Upper lobe of left lung (tissue), 6 donors: ENCODE data around the gene MAML1. TPM values are rescaled to one million over a fixed set of nuclear protein-coding genes. Genes with fewer than 3 reads are reported as not detected.

Experiments used
- ATAC-seq, 2 donors: fragments of 200-7000 bp; cut with Tn5 transposase; one replicate each; pipeline ENCODE4 v1.9.1; 2022; ENCODE audit warnings: mild to moderate bottlenecking in 2 of 2, moderate library complexity in 2 of 2; ENCODE audit not compliant: low FRiP score in 2 of 2
- DNase-seq, 2 donors: peaks; one replicate each; pipeline ENCODE4 v3.0.0-alpha.2; 2019 to 2020
- H3K27ac ChIP-seq, 4 donors: fragments of 200-600 bp; sonication (generic); one replicate each; pipeline ENCODE4 v1.5.1; 2016 to 2019
- H3K27me3 ChIP-seq, 4 donors: fragments of 200-600 bp; sonication (generic); one replicate each; pipeline ENCODE4 v1.5.1; 2017 to 2019
- H3K36me3 ChIP-seq, 4 donors: fragments of 200-600 bp; sonication (generic); one replicate each; pipeline ENCODE4 v1.5.1; 2016 to 2019
- H3K4me1 ChIP-seq, 4 donors: fragments of 200-600 bp; sonication (generic); one replicate each; pipeline ENCODE4 v1.5.1; 2018 to 2019
- H3K4me3 ChIP-seq, 4 donors: fragments of 200-600 bp; sonication (generic); one replicate each; pipeline ENCODE4 v1.5.1; 2017 to 2019; ENCODE audit warnings: mild to moderate bottlenecking in 2 of 4, moderate library complexity in 1 of 4
- H3K9me3 ChIP-seq, 4 donors: fragments of 200-600 bp; sonication (generic); one replicate each; pipeline ENCODE4 v1.5.1; 2018 to 2019
- CTCF ChIP-seq, 6 experiments: fragments of 450-650 bp in 4 of 6; fragments of 200-600 bp in 2 of 6; sonication (generic) in 2 of 6; IDR thresholded peaks; one replicate each; pipeline ENCODE4 v1.5.1; 2016 to 2019; ENCODE audit warnings: antibody characterized with exemption in 6 of 6
- EP300 ChIP-seq, 4 donors: sonication (generic); formaldehyde crosslinking; IDR thresholded peaks; one replicate each; pipeline ENCODE4 v1.5.1; 2017; ENCODE audit warnings: antibody characterized with exemption in 4 of 4, control low read depth in 2 of 4
- POLR2A ChIP-seq, 4 donors: fragments of 450-650 bp; IDR thresholded peaks; one replicate each; pipeline ENCODE4 v1.5.1; 2016 to 2017; ENCODE audit warnings: antibody characterized with exemption in 4 of 4, mild to moderate bottlenecking in 2 of 4
- POLR2AphosphoS5 ChIP-seq, 2 donors: sonication (generic); formaldehyde crosslinking; IDR thresholded peaks; one replicate each; pipeline ENCODE4 v1.5.1; 2017; ENCODE audit warnings: antibody characterized with exemption in 2 of 2
- WGBS, 2 donors: methylation state at CpG; one replicate each; pipeline ENCODE4 v1.1.5; 2017 to 2018; 5-methylcytosine and 5-hydroxymethylcytosine counted together
- total RNA-seq, 6 donors: library from RNA; depleted of rRNA in 4 of 6; stranded (reverse); fragments of >200 nt in 4 of 6; gene quantifications; one replicate each; pipeline versions ENCODE4 v1.1.0 to v1.2.1, GENCODE V29; 2016 to 2021
- donor health status: DM: no; HTN: no; CAD: no; lungs with moderate emphysema.
- donor health status: DM: no; HTN: yes; CAD: no; lungs with severe emphysema.

Gene MAML1
- total RNA-seq, 6 donors from 2014 or later: 22.5 to 59.7 (median 26.7) TPM

DNA sequence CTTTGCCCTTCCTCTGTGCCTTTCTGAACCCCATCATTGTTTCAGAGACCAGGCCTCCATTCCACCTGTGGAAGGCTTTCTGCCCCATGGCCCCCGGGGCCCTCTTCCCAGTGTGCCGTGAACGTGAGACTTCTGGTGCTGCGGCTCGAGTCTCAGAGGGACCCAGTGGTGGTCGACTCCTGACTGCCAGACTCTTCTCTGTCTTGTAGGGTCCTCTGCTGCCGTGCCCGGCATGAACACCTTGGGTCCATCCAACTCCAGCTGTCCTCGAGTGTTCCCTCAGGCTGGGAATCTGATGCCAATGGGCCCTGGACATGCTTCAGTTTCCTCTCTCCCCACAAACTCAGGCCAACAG is 41.0 kb downstream of the MAML1 start:
- no peak for DNase-seq
- 92 to 97% methylated on average over 5 to 9 of the region's 9 CpGs for WGBS, 2 donors
- Histone ChIP-seq H3K27ac (no peak overlapping the region), H3K36me3 (peaks cover 38 to 100% (median 77%) of the 10 kb centered on the region in 4 donors), H3K27me3 (no peaks in the 10 kb centered on the region), H3K9me3 (no peaks in the 10 kb centered on the region), H3K4me3 (no peak overlapping the region), H3K4me1 (peaks cover 0 to 14% (median 10%) of the 10 kb centered on the region in 4 donors)
- no peak for ATAC-seq
- TF ChIP-seq POLR2AphosphoS5 (IDR thresholded peaks at IDR 0.05) (no peak), CTCF (IDR thresholded peaks at IDR 0.05) (no peak), EP300 (IDR thresholded peaks at IDR 0.05) (no peak), POLR2A (IDR thresholded peaks at IDR 0.05) (no peak)

DNA sequence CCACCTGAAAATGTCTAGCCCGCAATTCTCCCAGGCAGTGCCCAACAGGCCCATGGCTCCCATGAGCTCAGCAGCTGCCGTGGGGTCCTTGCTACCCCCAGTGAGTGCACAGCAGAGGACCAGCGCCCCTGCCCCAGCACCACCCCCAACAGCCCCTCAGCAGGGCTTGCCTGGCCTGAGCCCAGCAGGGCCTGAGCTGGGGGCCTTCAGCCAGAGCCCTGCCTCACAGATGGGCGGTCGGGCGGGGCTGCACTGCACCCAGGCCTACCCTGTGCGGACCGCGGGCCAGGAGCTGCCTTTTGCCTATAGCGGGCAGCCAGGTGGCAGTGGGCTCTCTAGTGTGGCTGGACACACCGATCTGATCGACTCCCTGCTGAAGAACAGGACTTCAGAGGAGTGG is 41.8 kb downstream of the MAML1 start:
- Histone ChIP-seq H3K4me1 (peaks cover 0 to 15% (median 9%) of the 10 kb centered on the region in 4 donors), H3K36me3 (peaks cover 32 to 100% (median 70%) of the 10 kb centered on the region in 4 donors), H3K27ac (no peak overlapping the region), H3K4me3 (no peak overlapping the region), H3K9me3 (no peaks in the 10 kb centered on the region), H3K27me3 (no peaks in the 10 kb centered on the region)
- TF ChIP-seq POLR2A (IDR thresholded peaks at IDR 0.05) (no peak), POLR2AphosphoS5 (IDR thresholded peaks at IDR 0.05) (no peak), EP300 (IDR thresholded peaks at IDR 0.05) (no peak), CTCF (IDR thresholded peaks at IDR 0.05) (no peak)
- DNase-seq (peak in 1 of 2 donors; percentile 70), ATAC-seq (no peak)
- 93 to 96% methylated on average over 3 to 10 of the region's 12 CpGs for WGBS, 2 donors

- Histone ChIP-seq H3K9me3 (no peaks in the 10 kb centered on the region), H3K36me3 (peaks cover 18 to 93% (median 50%) of the 10 kb centered on the region in 4 donors), H3K4me1 (peaks cover 4 to 15% (median 7%) of the 10 kb centered on the region in 4 donors), H3K27me3 (no peaks in the 10 kb centered on the region), H3K27ac (no peak overlapping the region), H3K4me3 (no peak overlapping the region)
- TF ChIP-seq EP300 (IDR thresholded peaks at IDR 0.05): no peak
- no peak for TF ChIP-seq POLR2AphosphoS5 (IDR thresholded peaks at IDR 0.05)
- no peak for TF ChIP-seq POLR2A (IDR thresholded peaks at IDR 0.05)
- TF ChIP-seq CTCF (IDR thresholded peaks at IDR 0.05): no peak
- ATAC-seq (peak in 1 of 2 donors; percentile 38), DNase-seq (no peak)
- 81 to 82% methylated on average over 8 to 11 of the region's 11 CpGs for WGBS, 2 donors
Observed at GRCh38 chr5:179776411-179776938, 43.9 kb downstream of the MAML1 start.

DNA sequence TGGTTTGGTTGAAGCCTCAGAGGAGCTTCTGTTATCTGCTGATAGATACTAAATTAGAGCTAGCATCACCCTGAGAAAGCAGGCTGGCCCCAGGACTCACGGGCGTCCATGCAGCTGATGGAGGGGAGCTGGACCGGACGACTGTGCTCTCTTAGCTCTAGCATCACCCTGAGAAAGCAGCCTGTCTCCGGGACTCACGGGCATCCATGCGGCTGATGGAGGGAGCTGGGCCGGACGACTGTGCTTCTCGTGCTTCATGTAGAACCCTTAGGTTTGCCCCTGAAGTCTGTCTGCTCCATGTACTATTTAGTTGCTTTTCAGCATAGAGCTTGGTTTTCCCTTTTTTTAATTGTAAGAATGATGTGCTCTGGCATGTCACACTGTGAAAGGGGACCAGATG is 44.8 kb downstream of the MAML1 start:
- H3K27ac ChIP-seq: no peak overlapping the region
- H3K4me1 ChIP-seq: peaks cover 4 to 15% (median 7%) of the 10 kb centered on the region in 4 donors
- H3K9me3 ChIP-seq: no peaks in the 10 kb centered on the region
- no peak overlapping the region for H3K4me3 ChIP-seq
- WGBS, 2 donors: 94 to 95% methylated on average over 9 to 10 of the region's 10 CpGs
- ATAC-seq (no peak), DNase-seq (no peak)
- TF ChIP-seq CTCF (IDR thresholded peaks at IDR 0.05) (no peak), POLR2A (IDR thresholded peaks at IDR 0.05) (no peak), EP300 (IDR thresholded peaks at IDR 0.05) (no peak), POLR2AphosphoS5 (IDR thresholded peaks at IDR 0.05) (no peak)
- peaks cover 14 to 83% (median 40%) of the 10 kb centered on the region in 4 donors for H3K36me3 ChIP-seq
- no peaks in the 10 kb centered on the region for H3K27me3 ChIP-seq

DNA sequence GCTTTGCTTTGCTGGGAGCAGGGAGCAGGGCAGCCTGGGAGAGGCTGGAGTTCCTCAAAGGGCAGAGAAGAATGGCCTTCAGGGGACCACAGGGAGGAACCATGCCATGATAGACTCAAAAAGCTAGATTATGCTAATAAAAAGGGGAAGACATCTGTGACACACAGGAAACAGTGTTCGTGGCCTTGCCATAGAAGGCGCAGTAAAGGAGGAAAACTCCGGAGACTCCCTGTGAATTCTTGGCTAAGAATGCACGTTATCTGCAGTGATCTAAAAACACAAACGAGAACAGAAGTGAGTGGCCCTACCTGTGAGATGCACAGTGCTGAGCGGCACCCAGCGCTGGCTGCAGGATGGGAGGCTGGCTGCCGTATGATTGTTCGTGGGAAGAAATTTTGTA is 45.3 kb downstream of the MAML1 start:
- peak in 1 of 2 donors; percentile 51 for ATAC-seq
- H3K27ac ChIP-seq: no peak overlapping the region

More for the DNA sequence above, 45.3 kb downstream of the MAML1 start:
- Histone ChIP-seq H3K27me3 (no peaks in the 10 kb centered on the region), H3K4me3 (no peak overlapping the region), H3K4me1 (peaks cover 4 to 15% (median 7%) of the 10 kb centered on the region in 4 donors), H3K36me3 (peaks cover 14 to 79% (median 36%) of the 10 kb centered on the region in 4 donors), H3K9me3 (no peaks in the 10 kb centered on the region)
- no peak for DNase-seq
- 59 to 75% methylated on average over 9 of the region's 9 CpGs for WGBS, 2 donors
- TF ChIP-seq CTCF (IDR thresholded peaks at IDR 0.05) (no peak), EP300 (IDR thresholded peaks at IDR 0.05) (no peak), POLR2A (IDR thresholded peaks at IDR 0.05) (no peak), POLR2AphosphoS5 (IDR thresholded peaks at IDR 0.05) (no peak)
